ENCODE data around the gene PLEKHG5.
A peak's percentile ranks its signal among the peaks of the same experiment; 100 is the strongest.
"Not testable (repeated sequence)": the region's sequence is repeated elsewhere in the genome, so short reads cannot be mapped to it uniquely, and the experiment has no call there.

The PLEKHG5 gene

GRCh38 chr1:6446665-6447015 lies 44.8 kb downstream of the PLEKHG5 start:
- DNase-seq (ENCODE audit: low read depth in 2 of 2), result no peak

- not testable (repeated sequence) for DNase-seq (ENCODE audit: low read depth in 2 of 2)
Observed at GRCh38 chr1:6445929-6446328, 45.5 kb downstream of the PLEKHG5 start.

GRCh38 chr1:6445062-6445763 lies 46.3 kb downstream of the PLEKHG5 start:
- no peak for DNase-seq (ENCODE audit: low read depth in 2 of 2)

- no peak for DNase-seq (ENCODE audit: low read depth in 2 of 2)
Observed at GRCh38 chr1:6444377-6444776, 47.1 kb downstream of the PLEKHG5 start.

GRCh38 chr1:6443339-6444115 lies 47.9 kb downstream of the PLEKHG5 start:
- DNase-seq (ENCODE audit: low read depth in 2 of 2), result no peak

GRCh38 chr1:6441586-6441985 lies 49.9 kb downstream of the PLEKHG5 start:
- no peak for DNase-seq (ENCODE audit: low read depth in 2 of 2)

- DNase-seq (ENCODE audit: low read depth in 2 of 2), result peak in 1 of 2 donors; percentile 71
Observed at GRCh38 chr1:6440198-6441126, 51.0 kb downstream of the PLEKHG5 start.

GRCh38 chr1:6438047-6438525 lies 53.4 kb downstream of the PLEKHG5 start:
- peak; percentile 52 to 54 for DNase-seq (ENCODE audit: low read depth in 2 of 2)

GRCh38 chr1:6437012-6437700 lies 54.3 kb downstream of the PLEKHG5 start:
- DNase-seq (ENCODE audit: low read depth in 2 of 2), result not testable (repeated sequence)

GRCh38 chr1:6436277-6436676 lies 55.2 kb downstream of the PLEKHG5 start:
- not testable (repeated sequence) for DNase-seq (ENCODE audit: low read depth in 2 of 2)

- DNase-seq (ENCODE audit: low read depth in 2 of 2), result no peak
Observed at GRCh38 chr1:6435547-6435946, 55.9 kb downstream of the PLEKHG5 start.

- DNase-seq (ENCODE audit: low read depth in 2 of 2), result no peak
Observed at GRCh38 chr1:6435129-6435528, 56.3 kb downstream of the PLEKHG5 start.

GRCh38 chr1:6434186-6434585 lies 57.3 kb downstream of the PLEKHG5 start:
- DNase-seq (ENCODE audit: low read depth in 2 of 2), result no peak

- not testable (repeated sequence) for DNase-seq (ENCODE audit: low read depth in 2 of 2)
Observed at GRCh38 chr1:6431645-6432579, 59.6 kb downstream of the PLEKHG5 start.

GRCh38 chr1:6429660-6430411 lies 61.6 kb downstream of the PLEKHG5 start:
- not testable (repeated sequence) for DNase-seq (ENCODE audit: low read depth in 2 of 2)

- not testable (repeated sequence) for DNase-seq (ENCODE audit: low read depth in 2 of 2)
Observed at GRCh38 chr1:6428453-6428852, 63.0 kb downstream of the PLEKHG5 start.

- no peak for DNase-seq (ENCODE audit: low read depth in 2 of 2)
Observed at GRCh38 chr1:6427441-6428390, 63.8 kb downstream of the PLEKHG5 start.

GRCh38 chr1:6426972-6427350 lies 64.5 kb downstream of the PLEKHG5 start:
- no peak for DNase-seq (ENCODE audit: low read depth in 2 of 2)

Data from stimulated activated CD8-positive, alpha-beta memory T cell treated with anti-CD3 and anti-CD28 coated beads, Interleukin-7, amount 100 ng/mL, for 4 hours (primary cell).